Left hindlimb (tissue), 1 donor: ENCODE results near the gene ZNF492.
"Not testable (repeated sequence)": the region's sequence is repeated elsewhere in the genome, so short reads cannot be mapped to it uniquely, and the experiment has no call there.

Experiments used
- DNase-seq: peaks from one replicate; pipeline ENCODE4 v3.0.0-alpha.2; 2018

Gene ZNF492

DNA sequence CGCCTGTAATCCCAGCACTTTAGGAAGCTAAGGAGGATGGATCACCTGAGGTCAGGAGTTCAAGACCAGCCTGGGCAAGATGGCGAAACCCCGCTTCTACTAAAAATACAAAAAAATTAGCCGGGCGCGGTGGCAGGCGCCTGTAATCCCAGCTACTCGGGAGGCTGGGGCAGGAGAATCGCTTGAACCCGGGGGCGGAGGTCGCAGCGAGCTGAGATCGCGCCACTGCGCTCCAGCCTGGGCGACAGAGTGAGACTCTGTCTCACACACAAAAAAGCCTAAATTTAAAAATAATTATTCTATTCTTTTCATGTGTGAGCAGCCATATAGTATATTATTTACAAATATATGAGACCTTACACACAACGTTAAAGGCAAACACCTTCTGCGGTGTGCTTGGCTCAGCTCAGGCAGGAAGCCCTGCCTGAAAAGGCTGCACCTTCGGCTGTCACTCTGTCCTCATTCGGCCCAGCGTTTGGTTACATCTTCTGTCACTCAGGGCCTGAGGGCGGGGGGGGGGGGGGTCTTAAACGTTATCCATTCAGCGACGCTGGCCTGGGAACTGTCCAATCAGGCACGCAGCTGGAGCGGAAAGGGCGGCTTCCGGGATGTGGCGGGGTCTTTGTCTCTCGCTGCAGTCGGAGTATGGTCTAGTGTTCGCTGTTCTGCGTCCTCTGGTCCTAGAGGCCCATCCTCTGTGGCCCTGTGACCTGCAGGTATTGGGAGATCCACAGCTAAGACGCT lies at the start of gene ZNF492:
Gene ZNF492 (plus strand): TSS at position 619 of the 744 bp plus-strand sequence. CDS start 19,076 bp downstream, outside the sequence.
- peak; percentile 96 for DNase-seq

DNA sequence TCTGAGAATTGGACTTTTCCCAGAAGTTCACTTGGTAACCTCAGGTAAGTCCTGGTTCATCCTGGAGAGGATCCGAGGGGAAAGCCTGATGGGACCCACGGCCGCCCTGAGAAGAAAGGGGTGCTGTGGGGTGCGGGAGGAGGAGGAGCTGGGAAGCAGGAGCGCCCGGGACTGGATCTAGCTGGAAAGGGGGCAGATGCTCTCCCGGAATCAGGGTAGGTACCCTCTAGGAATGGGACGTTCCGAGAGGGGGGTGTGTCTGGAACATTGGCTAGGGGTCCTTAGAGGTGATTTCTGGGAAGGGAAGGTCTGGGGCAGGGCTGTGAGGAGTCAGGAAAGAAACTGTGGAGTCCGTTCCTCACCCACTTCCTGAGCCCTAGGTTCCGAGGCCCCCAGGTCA lies 38.7 kb upstream of the ZNF492 start:
- no peak for DNase-seq

GRCh38 chr19:22595918-22596341 lies 38.2 kb upstream of the ZNF492 start:
- no peak for DNase-seq

- no peak for DNase-seq
Measured at GRCh38 chr19:22600690-22601648, 33.2 kb upstream of the ZNF492 start.

GRCh38 chr19:22601906-22602630 lies 32.1 kb upstream of the ZNF492 start:
- no peak for DNase-seq

GRCh38 chr19:22602631-22603272 lies 31.4 kb upstream of the ZNF492 start:
- no peak for DNase-seq

DNA sequence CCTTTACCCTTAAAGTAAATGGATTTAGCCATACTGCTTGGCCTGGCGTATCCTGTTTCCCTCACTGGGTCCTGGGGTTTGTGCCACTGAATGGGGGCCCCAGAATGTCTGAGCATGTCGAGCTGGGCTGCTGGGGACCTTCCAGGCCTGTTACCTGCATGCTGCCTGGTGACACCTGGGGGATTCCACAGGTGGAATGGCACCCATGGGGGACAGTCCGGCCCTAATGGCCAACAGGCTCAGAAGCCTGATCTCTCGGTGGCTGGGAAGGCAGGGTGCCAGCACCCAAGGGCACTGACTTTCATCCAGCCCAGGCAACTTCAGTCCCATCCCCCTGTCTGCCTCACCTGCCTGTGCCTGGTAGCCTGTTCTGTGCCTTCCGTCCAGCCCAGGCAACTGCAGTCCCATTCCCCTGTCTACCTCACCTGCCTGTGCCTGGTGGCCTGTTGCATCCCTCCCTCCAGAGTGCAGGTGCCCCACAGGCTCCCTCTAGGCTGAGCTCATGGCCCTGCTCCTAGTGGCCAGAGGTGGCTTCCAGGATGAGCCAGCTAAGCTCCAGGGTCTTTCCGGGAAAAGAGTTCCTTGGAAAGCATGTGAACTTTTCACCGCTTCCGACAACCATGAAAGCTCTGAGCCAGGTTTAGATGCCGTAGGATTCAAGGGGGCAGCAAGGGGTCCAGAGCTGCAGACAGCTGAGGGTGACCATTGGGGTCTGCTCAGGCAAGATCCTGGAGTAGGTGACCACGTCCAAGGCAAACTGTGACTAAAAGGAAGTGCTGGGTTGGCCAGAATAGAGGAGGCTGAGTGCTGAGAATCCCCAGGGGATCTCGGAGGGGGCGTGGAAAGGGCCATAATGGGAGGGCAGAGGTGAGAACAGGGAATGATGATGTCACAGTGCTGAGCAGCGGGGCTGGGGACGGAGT lies 30.3 kb upstream of the ZNF492 start:
- no peak for DNase-seq

DNA sequence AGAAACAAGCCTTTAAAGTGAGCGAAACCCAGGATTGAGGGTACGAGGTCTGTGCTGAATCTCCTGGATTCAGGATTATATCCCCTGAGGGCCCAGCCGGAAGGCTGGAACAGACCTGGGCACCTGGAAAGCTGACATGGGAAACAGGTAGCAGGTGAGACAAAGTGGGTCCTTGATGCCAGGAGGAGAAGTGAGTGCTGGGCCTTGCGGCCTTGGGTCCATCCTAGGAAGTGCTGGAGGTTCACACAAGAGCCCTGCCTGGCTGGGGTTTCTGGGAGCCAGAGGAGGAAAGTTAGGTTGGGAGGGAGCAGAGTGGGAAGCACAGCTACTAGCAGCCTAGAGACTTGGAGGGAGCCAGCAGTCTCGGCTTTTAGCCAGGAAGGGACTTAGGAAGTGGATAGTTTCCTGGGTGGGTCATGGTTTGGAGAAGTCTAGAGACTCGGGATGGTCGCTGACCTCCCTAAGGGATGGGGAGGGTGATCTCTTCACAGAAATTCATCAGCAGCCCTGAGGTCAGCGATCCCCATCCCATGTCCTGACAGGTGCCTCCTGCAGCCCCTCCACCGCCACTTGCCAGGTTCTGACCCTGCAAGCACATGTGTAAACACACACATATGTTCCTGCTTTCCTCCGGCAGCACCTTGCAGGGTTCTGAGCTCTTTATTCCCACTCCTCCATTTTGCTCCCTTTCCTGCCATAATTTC lies 29.4 kb upstream of the ZNF492 start:
- no peak for DNase-seq

DNA sequence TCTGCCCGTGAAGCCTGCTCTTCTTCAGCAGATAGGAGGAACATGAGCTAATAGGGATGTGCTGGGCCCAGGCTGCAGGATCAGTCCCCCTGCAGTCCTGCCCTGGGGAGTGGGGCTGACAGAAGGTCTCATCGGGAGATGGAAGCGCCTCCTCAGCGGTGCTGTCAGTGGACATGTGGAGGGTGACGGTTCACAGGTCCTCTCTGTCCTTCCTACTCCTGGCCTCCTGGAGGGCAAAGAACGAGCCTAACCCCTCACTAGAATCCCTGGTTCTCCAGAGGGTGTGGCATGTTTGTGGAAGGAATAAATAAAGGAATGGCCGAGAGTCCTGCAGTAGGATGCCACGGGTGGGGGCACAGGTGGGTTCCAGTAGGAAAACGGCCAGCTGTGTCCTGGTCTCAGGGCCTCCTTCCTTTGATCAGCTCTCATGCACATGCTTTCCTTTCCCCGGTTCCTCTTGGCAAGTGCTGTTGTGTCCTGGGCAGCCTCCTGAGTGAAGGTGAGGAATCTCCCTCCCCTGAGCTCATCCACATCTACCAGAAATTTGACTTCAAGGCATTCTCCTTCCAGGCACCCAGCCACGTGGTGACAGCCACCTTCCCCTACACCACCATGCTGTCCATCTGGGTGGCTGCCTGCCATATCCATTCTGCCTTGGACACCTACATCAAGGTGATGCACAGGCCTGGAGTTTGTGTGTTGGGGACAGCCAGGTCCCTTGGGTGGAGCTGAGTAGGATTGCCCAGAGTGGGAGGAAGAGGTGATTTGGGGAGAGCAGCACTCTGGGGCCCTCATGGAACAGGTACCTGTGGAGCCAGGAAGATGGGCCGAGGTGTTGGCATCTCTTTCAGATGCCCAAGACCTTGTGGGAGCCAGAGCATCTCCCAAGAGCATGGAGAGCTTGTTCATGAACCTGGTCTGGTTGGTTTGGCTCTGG lies 28.6 kb upstream of the ZNF492 start:
- DNase-seq: no peak

- DNase-seq: no peak
Measured at GRCh38 chr19:22606212-22606553, 27.9 kb upstream of the ZNF492 start.

GRCh38 chr19:22606954-22607652 lies 27.0 kb upstream of the ZNF492 start:
- DNase-seq: no peak

DNA sequence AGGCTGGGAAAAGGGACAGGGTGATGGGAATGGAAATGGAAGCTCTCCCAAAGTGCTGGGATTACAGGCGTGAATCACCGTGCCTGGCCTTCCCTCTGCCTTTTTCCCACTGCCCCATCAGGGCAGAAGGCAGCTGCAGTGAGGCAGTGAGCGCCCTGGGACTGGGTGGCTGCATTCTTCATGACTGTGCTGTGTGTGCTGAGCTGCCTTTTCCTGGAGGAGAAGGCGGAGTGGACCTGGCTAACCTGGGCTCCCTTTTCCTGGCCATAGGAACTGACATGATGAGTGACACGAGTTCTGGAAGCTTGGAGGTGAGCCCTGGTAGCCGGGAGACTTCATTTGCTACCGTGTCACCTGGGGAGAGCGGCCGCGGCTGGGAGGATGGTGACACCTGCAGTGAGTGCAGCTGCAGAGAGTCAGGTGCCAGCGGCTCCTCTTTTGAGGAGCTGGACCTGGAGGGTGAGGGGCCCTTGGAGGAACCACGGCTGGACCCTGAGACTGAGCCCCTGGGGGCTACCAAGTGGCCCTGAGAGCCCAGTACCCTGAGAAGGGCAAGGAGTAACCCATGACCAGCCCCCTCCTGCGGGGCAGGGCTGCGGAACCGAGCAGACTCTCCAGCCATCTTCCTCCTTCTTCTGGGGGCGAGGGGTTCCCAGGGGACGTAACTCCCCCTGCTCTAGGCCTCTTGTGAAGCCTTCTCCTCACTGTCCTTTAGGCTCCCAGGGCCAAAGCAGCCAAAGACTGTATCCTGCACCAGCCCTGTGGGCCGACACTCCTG lies 26.3 kb upstream of the ZNF492 start:
- DNase-seq: no peak

DNA sequence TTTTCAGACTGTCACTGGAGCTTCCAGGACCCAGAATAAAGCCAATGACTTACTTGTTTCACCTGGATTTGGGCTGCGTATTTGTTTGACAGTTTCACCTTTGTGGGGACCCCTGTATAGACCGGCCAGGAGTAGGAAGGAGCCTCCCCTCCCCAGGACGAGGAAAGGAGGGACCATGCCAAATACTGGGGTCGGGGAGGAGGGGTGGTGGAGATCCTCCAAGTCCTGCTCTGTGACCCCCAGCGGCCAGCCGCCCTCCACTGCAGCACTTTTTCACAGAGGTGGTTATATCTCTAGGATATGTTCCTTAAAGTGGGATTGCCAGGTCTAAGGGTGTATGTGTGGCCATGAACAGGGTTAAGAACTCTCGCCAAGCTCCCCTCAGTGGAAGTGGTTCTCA lies 25.7 kb upstream of the ZNF492 start:
- DNase-seq: no peak

DNA sequence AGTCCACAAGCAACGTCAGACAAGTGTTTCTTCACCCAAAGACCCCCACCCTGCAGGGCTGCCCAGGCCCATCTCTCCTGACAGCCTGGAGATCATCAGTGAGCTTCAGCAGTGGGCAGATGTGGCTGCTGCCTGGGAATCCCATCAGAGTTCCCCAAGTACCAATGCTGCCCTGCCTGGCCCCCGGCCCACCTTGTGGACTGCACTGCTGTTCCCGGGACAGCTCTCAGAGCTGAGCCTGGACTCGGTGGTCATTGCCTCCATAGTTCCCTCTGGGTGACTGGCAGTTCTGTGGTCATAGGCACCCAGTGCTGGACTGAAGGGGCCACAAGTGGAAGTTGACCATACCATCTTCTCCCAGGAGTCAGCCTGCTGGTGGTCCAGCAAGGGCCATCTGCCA lies 24.5 kb upstream of the ZNF492 start:
- DNase-seq: no peak

GRCh38 chr19:22610121-22610520 lies 24.0 kb upstream of the ZNF492 start:
- no peak for DNase-seq

DNA sequence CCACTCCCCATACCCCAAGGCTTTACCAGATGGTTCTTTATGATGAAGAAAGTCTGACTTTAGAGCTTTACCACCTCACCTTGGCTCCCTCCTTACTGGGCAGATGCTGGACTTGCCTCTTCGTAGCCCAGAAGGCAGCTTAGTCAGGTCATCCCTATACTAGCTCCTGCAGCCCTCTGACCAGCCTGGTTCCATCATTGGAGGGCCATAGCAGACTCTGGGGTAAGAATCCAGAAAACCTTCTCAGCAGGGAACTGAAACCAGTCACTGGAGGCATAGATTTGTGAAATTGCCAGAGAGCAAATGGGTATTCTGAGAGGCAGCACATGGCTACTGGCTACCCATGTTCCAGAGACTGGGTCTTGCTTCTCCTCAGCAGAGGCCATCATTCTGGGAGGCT lies 21.8 kb upstream of the ZNF492 start:
- no peak for DNase-seq

DNA sequence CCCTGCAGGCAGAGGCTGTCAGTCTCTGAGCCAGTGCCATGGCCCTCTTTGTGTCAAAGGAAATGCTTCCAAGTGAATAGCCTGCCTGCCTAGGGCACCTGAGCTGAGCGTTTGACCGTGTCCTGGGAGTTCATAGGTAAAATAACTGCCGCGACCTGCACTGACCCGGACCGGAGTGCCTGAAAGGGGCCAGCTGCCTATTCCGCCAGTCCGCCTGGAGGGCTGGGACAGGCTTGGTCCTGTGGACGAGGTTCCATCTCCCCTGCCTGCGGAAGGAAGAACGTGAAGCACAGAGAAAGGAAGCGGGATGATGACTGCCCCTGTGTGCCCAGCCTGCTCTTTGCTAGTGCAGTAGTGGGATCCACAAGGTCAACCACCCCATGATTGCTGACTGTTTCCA lies 17.5 kb upstream of the ZNF492 start:
- no peak for DNase-seq

DNA sequence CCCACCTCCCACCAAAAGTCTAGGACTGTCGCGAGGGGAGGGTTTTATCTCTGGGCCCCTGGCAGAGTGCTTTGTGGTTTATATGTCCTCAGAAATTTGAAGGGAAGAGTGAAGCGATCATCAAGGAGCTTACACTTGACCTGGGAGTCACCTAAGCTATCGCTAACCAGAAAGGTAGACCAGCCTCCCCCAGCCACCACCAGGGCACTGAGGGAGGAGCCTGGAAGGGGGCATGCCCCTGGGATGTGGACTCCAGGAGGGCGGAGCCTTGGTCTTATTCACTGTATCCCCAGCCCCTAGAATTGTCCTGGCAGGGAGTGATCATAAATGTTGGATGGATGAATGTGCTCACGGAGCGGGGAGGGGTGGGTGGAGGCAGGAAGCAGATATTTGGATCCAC lies 16.9 kb upstream of the ZNF492 start:
- not testable (repeated sequence) for DNase-seq
